Neutrophil (primary cell): ENCODE data around the gene EFNB3.

Source experiments
- H3K27ac ChIP-seq: fragments of 200-600 bp; sonication (generic); 2 replicates; pipeline ENCODE4 v1.5.1; 2016; ENCODE audit warnings: mild to moderate bottlenecking, moderate library complexity
- H3K27me3 ChIP-seq: fragments of 200-600 bp; sonication (generic); 2 replicates; pipeline ENCODE4 v1.6.0; 2016; ENCODE audit warnings: mild to moderate bottlenecking
- H3K36me3 ChIP-seq: fragments of 200-600 bp; sonication (generic); 2 replicates; pipeline ENCODE4 v1.5.1; 2017
- H3K4me1 ChIP-seq, 2 experiments: fragments of 200-600 bp in 1 of 2; sonication (generic) in 1 of 2; 1 replicate in 1 of 2; 2 replicates in 1 of 2; pipeline versions ENCODE4 v1.5.1 to v1.6.1; 2013 to 2016; ENCODE audit warnings: low read depth in 1 of 2, low read length in 1 of 2, mild to moderate bottlenecking in 1 of 2, moderate library complexity in 1 of 2; ENCODE audit not compliant: control insufficient read depth in 1 of 2, insufficient read depth in 1 of 2
- H3K4me3 ChIP-seq, 2 experiments: fragments of 200-600 bp in 1 of 2; sonication (generic) in 1 of 2; 1 replicate in 1 of 2; 2 replicates in 1 of 2; pipeline ENCODE4 v1.5.1; 2013 to 2016; ENCODE audit warnings: low read depth in 1 of 2, low read length in 1 of 2, mild to moderate bottlenecking in 1 of 2, moderate library complexity in 1 of 2
- H3K9me3 ChIP-seq: fragments of 200-600 bp; sonication (generic); 2 replicates; pipeline ENCODE4 v1.5.1; 2016
- CTCF ChIP-seq: fragments of 200-600 bp; sonication (generic); IDR thresholded peaks from 2 replicates; pipeline ENCODE4 v1.5.1; 2016; ENCODE audit warnings: antibody characterized with exemption

The EFNB3 gene

GRCh38 chr17:7729816-7730215, 24.8 kb downstream of the EFNB3 start:
- no peaks in the 10 kb centered on the region for H3K27me3 ChIP-seq
- H3K9me3 ChIP-seq = no peaks in the 10 kb centered on the region
- H3K4me3 ChIP-seq = no peak overlapping the region
- no peaks in the 10 kb centered on the region for H3K36me3 ChIP-seq
- no peak for TF ChIP-seq CTCF
- no peaks in the 10 kb centered on the region for H3K4me1 ChIP-seq
- no peak overlapping the region for H3K27ac ChIP-seq

- Histone ChIP-seq H3K4me1 (no peaks in the 10 kb centered on the region), H3K36me3 (no peaks in the 10 kb centered on the region), H3K9me3 (no peaks in the 10 kb centered on the region), H3K4me3 (no peak overlapping the region), H3K27ac (no peak overlapping the region), H3K27me3 (peaks cover 17% of the 10 kb centered on the region)
- TF ChIP-seq CTCF = no peak
Observed at GRCh38 chr17:7732981-7733539, 28.1 kb downstream of the EFNB3 start.

- no peaks in the 10 kb centered on the region for H3K4me1 ChIP-seq
- no peaks in the 10 kb centered on the region for H3K36me3 ChIP-seq
- peaks cover 41% of the 10 kb centered on the region for H3K27me3 ChIP-seq
- no peak for TF ChIP-seq CTCF
- no peak overlapping the region for H3K27ac ChIP-seq
- no peak overlapping the region for H3K4me3 ChIP-seq
- H3K9me3 ChIP-seq = no peaks in the 10 kb centered on the region
Observed at GRCh38 chr17:7737601-7738000, 32.6 kb downstream of the EFNB3 start.

GRCh38 chr17:7739746-7740145, 34.7 kb downstream of the EFNB3 start:
- no peak overlapping the region for H3K27ac ChIP-seq
- H3K4me3 ChIP-seq = no peak overlapping the region
- no peak for TF ChIP-seq CTCF
- H3K4me1 ChIP-seq = no peaks in the 10 kb centered on the region
- H3K27me3 ChIP-seq = peaks cover 41% of the 10 kb centered on the region
- H3K36me3 ChIP-seq = no peaks in the 10 kb centered on the region
- no peaks in the 10 kb centered on the region for H3K9me3 ChIP-seq

GRCh38 chr17:7740481-7741001, 35.5 kb downstream of the EFNB3 start:
- Histone ChIP-seq H3K36me3 (no peaks in the 10 kb centered on the region), H3K9me3 (no peaks in the 10 kb centered on the region), H3K4me1 (no peaks in the 10 kb centered on the region), H3K27me3 (peaks cover 41% of the 10 kb centered on the region), H3K27ac (no peak overlapping the region), H3K4me3 (no peak overlapping the region)
- no peak for TF ChIP-seq CTCF

GRCh38 chr17:7742729-7743128, 37.7 kb downstream of the EFNB3 start:
- no peak overlapping the region for H3K27ac ChIP-seq
- peaks cover 41% of the 10 kb centered on the region for H3K27me3 ChIP-seq
- H3K9me3 ChIP-seq = no peaks in the 10 kb centered on the region
- H3K4me1 ChIP-seq = no peaks in the 10 kb centered on the region
- no peak for TF ChIP-seq CTCF
- no peak overlapping the region for H3K4me3 ChIP-seq
- no peaks in the 10 kb centered on the region for H3K36me3 ChIP-seq
